NK-92 treated with Interleukin-12 subunit alpha and Interleukin-12 subunit beta, amount 100 ng/mL, for 24 hours (cell line): ENCODE results near the gene LAMC2.

Source experiments
- DNase-seq: peaks from one replicate; lab custom pipeline; 2025; lab: John Stamatoyannopoulos, UW

Gene LAMC2

GRCh38 chr1:183173828-183174227, 12.2 kb upstream of the LAMC2 start:
- no peak for DNase-seq

- DNase-seq: no peak
These were observed 10.4 kb upstream of the LAMC2 start for GRCh38 chr1:183175631-183176030.

DNA sequence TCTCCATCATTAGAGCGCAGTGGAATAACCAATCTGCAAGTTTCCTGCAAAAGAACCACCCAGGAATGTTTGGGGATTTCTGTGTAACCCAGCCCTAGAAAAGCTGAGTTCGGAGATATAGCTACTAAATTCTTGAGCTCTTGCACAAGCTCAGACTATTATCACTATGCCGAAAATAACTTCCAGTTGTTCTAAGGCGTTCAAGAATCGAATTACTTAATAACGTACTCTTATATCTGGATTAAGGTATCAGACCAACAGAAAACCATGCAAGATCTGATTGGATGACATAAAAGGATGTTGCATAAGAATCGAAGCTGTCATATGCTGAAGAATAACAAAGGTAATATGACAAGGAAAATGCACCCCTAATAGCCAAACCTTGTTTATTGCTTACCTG, 7.5 kb upstream of the LAMC2 start:
- DNase-seq: no peak

GRCh38 chr1:183179033-183179432, 7.0 kb upstream of the LAMC2 start:
- DNase-seq: no peak

GRCh38 chr1:183180218-183180617, 5.8 kb upstream of the LAMC2 start:
- no peak for DNase-seq

GRCh38 chr1:183180634-183181056, 5.4 kb upstream of the LAMC2 start:
- DNase-seq: no peak

- no peak for DNase-seq
These were observed 777 bp downstream of the LAMC2 start for GRCh38 chr1:183186841-183187240.

- no peak for DNase-seq
These were observed 2.2 kb downstream of the LAMC2 start for GRCh38 chr1:183188240-183188639.

- DNase-seq: no peak
These were observed 5.8 kb downstream of the LAMC2 start for GRCh38 chr1:183191833-183192232.

- DNase-seq: no peak
These were observed 8.0 kb downstream of the LAMC2 start for GRCh38 chr1:183193963-183194525.

DNA sequence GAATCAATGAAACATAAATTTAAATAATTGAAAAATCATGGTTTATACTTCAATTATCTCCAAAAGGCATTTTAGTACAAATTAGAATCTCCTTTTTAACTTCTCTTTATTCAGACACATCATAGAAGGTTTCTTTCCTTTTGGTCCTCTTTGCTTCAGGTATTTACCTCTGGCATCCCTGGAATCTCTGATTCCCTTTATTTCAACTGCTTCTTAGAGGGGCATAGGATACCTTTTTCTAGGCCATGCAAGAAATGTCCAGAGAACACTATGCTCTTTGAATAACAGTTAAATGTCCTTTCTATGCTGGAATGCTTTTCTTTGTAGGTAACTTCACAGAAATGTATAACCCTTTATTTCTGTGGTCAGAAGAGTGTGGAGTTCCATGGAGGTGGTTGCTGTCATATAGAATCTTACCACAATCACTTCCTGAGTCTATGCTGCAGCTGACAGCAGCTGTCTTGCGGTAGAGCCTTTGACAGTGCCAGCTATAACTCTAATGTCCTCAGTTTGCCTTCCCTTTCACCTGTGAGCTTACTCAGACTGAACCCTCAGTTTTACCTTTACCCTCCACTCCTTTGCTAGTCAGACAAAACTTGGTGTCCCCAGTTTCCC, 8.6 kb downstream of the LAMC2 start:
- DNase-seq: no peak

DNA sequence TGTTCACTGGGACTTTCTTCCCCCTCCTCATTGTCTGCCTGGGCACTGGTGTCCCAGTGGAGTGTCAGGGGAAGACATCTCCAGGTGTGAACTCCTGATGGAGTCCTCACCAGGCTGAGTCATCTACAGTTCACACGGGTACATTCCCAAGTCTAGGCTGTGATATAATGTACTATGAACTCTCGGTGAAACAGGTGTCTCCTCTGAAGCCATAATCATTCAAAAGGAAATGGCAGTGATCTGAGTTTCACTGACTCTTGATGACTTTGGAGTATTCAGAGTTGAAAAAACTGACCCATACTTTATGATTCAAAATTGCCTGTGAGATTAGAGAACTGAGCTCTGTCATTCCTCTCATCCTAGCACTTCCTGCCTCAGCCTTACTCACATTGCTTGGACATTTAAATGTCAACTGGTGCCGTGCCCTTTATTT, 9.1 kb downstream of the LAMC2 start:
- no peak for DNase-seq

GRCh38 chr1:183197762-183198161, 11.7 kb downstream of the LAMC2 start:
- no peak for DNase-seq

DNA sequence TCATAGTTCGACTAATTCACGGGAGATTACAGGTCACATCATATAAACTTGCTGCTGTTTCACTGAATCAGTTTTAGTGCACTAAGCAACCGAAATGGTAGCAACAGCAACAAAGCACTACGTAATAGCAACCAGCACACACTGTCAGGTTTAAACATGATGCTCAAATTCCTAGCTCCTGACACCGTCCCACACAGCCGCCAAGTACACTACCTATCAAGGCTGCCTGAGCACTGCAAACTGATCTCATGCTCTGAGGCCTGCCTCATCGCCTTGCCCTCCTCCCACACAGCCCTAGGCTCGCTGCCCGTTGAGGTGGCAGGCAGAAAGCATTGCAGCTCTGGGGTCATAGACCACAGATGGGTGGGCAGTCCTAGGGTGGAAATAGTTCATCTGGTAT, 12.4 kb downstream of the LAMC2 start:
- no peak for DNase-seq

GRCh38 chr1:183199304-183199703, 13.2 kb downstream of the LAMC2 start:
- no peak for DNase-seq

DNA sequence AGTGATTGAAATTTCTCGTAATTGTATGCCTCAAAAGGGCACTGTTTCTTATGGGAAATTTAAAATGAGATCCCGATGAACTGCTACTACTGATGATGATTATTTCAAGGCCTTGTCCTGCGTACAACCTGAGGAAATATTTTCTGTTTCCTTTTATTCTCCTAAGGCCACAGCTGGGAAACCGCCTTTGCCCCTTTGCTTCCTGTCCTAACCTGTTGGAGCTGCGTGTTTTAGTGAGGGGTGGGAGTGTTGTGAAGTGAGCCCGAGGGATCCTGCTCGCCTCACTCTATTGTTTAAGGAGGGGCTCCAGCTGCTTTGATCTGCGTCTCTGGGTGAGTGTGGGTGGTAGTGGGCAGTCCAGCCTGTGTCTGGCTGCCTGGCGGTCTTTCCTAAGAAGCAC, 14.4 kb downstream of the LAMC2 start:
- DNase-seq: no peak

DNA sequence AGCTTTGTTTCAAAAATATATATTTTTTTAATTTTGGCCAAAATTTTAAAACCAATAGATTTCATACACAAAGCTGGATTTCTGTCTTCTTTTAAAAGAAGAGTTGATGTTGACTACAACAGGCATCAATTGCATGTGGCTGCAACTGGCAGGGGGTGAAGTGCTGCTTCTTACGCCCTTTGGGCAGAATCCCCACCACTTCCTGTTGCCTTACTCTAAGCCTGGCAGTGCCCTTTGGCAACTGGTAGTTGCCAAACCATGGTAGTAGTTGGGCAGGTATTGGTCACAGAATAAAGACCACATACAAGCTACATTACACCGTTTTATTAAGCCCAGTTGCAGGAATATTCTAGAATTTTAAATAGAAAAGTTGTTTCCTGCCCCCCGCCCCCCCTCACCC, 17.0 kb downstream of the LAMC2 start:
- DNase-seq: no peak

DNA sequence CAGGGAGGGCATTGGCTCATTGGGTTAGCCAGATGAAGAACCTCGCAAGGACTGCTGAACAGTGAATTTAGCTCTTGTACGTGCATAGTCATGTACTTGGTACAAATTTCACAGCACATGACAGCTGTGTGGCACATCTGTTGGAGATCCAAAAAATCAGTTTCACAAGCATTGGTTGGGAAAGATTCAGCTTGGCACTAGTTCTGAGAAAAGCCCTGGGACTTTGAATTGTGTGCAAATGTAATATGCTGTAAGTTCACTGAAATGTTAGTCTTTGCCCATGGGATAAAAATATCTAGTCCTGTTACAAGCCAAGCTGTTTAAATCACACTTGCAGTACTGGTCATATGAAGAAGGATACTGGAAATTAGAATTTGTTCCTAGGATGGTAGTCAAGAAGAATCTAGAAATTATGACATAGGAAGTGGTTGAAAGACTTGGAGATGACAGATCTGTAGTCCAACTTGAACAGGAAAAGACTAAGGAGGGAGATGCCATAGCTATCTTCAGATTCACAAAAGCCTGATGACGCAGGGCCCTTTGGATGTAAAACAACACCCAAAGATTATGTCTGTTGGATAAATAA, 19.2 kb downstream of the LAMC2 start:
- DNase-seq: no peak

- DNase-seq: no peak
These were observed 20.6 kb downstream of the LAMC2 start for GRCh38 chr1:183206538-183207122.

- DNase-seq: no peak
These were observed 23.6 kb downstream of the LAMC2 start for GRCh38 chr1:183209533-183210158.

- DNase-seq: no peak
These were observed 24.6 kb downstream of the LAMC2 start for GRCh38 chr1:183210681-183211080.

DNA sequence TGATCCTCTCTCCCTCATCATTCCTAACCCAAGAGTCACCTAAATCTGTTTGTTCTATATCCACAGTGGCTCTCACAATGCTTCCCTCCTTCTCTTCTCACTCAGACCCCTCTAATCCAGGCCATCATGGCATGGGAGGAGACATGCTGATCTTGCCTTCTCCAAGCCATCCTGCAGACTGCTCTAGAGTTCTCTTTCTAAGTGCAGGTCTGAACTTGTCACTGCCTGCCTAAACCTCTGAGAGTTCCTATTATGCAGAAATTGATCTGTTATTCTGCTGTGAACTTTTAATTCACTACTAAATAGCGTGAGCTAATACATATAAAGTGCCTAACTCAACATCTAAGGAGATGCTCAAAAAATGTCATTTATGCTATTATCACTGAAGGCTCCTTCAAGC, 26.8 kb downstream of the LAMC2 start:
- DNase-seq: no peak
